CD4-positive, alpha-beta T cell treated with Interleukin-4 for 4 hours (primary cell): ENCODE results near the gene DNAJC12.

ENCODE experiments used
- DNase-seq: peaks from one replicate; pipeline ENCODE4 v3.0.0-alpha.2; 2020

DNAJC12 gene

DNA sequence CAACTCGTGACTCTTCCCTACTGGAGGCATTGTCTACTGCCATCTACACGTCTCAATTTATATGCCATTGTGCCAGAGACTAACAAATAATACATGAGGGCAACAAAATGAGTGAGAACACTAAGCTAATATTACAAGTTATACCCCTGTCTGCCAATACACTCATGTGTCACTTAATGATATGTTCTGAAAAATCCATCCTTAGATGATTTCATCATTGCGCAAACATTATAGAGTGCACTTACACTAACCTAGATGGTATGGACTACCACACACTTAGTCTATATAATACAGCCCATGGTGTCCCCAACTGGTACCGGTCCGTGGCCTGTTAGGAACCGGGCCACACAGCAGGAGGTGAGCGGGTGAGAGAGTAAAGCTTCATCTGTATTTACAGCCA is 77.7 kb downstream of the DNAJC12 start:
- no peak for DNase-seq
